ENCODE data around the gene KSR2.
"Not testable (repeated sequence)": the region's sequence is repeated elsewhere in the genome, so short reads cannot be mapped to it uniquely, and the experiment has no call there.

Gene KSR2

DNA sequence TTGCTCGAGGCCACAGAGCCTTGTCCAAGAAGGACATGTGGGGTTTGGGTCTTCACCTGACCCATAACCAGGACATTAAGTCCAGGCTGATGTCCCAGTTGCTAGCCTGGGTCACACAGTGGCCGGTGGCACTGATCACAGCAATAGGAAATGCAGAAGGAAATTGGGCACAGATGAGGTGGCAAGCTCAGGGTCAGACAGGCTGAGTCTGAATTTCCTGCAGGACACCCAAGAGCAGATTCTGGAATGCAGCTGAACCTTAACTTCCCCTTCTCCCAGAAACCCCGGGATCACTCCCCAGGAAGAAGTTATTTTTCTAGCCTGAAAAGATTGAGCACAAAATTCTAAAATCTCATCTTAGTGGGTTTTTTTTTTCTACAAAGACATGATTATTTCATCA is 199.9 kb downstream of the KSR2 start:
- no peak for DNase-seq (ENCODE audit: low read depth in 2 of 3, low spot score in 1 of 3)

DNA sequence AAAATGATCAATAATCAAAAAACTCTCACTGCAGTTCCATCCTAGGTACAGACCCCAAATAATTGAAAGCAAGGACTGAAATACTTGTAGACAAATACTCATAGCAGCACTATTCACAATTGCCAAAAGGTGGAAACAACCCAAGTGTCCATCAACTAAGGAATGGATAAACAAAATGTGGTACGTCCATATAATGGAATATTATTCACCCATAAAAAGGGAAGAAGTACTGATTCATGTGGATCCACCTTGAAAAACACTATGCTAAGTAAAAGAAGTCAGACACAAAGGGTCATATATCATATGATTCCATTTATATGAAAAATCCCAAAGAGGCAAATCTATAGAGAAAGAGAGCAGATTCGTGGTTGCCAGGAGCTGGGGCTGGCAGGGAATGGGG is 202.8 kb downstream of the KSR2 start:
- DNase-seq (ENCODE audit: low read depth in 2 of 3, low spot score in 1 of 3): no peak

DNA sequence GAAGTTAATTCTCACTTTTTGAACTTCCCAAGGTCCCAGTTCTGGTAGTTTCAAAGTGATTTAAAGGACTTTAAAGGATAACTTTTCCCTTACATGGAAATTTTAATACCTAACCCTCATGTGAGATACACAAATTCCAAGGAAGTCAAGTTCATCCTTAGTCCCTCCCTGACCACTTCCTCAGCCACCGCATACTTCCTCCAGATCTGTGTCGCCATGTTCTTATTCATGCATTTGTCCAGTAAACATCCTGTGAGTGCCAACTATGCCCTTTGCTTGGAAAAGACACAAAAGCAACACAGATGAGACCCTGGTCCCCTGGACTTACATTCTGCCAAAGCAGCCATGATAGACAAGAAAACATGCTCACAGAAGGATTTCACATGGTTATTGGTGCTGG is 206.6 kb downstream of the KSR2 start:
- DNase-seq (ENCODE audit: low read depth in 2 of 3, low spot score in 1 of 3): no peak

DNA sequence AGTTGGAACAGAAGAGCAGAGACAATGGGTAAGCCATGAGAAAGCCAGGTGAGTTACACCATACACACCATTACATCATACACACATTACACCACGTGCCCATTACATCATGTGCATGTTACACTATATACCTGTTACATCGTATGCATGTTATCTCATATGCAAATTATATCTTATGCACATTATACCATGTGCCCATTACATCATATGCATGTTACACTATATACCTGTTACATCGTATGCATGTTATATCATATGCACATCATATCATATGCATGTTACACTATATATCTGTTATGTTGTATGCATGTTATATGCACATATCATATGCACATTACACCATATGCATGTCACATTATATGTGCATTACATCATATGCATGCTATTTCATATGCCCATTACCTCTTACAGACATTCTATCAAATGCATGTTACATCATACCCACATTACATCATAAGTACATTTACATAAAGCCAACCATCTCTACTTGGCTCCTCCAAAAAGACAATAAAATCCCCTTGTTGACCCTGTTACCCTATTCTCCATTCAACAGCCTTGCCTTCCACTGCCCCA is 207.2 kb downstream of the KSR2 start:
- no peak for DNase-seq (ENCODE audit: low read depth in 2 of 3, low spot score in 1 of 3)

DNA sequence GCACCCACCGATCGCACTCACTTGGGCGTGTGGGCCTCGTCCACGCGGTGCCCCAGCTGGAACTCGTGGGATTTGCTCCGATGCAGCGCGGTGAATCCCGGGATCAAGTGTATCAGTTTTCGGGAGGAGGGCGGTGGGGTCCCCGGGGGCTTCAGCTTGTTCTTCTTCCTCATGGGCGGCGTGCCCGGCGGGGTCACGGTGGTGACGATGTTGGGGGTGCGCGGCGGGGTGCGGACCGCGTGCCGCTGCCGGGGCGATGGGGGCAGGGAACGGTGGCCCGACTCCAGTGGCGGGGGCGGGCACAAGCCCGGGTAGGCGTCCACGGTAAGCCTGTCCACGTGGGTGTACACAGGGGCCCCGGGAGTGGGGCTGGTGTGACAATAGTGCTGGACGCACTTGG is 207.8 kb downstream of the KSR2 start:
- no peak for DNase-seq (ENCODE audit: low read depth in 2 of 3, low spot score in 1 of 3)

DNA sequence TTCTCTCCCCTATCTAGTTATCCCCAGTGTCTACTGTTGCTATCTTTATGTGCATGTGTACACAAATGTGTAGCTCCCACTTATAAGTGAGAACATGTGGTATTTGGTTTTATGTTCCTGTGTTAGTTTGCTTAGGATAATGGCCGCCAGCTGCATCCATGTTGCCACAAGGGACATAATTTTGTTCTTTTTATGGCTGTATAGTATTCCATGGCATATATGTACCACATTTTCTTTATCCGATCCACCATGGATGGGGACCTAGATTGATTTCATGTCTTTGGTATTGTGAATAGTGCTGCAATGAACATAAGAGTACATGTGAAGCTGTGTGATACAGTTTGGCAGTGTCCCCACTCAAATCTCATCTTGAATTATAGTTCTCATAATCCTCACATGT is 218.1 kb downstream of the KSR2 start:
- no peak for DNase-seq (ENCODE audit: low read depth in 2 of 3, low spot score in 1 of 3)

DNA sequence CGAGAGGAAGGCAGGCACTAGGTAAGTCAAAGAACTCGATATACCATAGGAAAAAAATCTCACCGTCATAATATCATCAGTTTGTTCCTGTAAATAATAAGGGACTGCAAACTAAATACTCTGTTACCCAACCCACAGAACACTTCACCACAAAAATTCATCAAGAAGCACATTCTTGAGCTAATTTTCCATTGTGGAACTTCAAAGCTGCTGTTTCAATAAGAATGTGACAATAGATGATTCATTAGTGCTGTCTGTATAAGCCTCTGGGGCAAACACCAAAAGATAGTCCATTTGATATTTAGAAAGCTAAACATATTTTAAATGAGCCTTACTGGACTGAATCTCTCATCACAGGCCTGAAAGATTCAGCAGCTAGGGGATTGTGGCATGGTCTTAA is 219.4 kb downstream of the KSR2 start:
- DNase-seq (ENCODE audit: low read depth in 2 of 3, low spot score in 1 of 3): no peak

DNA sequence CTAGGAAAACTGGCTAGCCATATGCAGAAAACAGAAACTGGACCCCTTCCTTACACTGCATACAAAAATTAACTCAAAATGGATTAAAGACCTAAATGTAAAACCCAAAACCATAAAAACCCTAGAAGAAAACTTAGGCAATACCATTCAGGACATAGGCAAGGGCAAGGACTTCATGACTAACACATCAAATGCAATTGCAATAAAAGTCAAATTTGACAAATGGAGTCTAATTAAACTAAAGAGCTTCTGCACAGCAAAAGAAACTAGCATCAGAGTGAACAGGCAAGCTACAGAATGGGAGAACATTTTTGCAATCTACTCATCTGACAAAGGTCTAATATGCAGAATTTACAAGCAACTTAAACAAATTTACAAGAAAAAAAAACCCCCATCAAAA is 222.4 kb downstream of the KSR2 start:
- DNase-seq (ENCODE audit: low read depth in 2 of 3, low spot score in 1 of 3): not testable (repeated sequence)

DNA sequence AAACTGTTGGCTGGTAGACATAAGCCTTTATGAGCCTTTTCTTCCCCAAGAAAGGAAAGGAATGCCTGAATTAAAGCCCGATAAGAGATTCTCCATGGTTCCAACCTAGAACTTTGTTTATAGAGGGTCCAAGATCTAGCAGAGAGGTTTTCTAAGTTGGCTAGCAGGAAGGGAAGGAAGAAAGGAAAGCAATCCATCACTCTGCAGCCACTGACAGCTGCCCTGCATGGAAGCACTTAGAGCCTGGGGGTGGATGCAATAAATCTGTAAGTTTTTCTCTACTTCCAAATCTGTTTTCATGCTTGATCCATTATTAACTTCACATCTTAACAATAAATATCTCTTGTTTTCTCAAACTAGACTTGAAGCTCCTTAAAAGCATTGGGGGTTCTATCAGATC is 224.4 kb downstream of the KSR2 start:
- no peak for DNase-seq (ENCODE audit: low read depth in 2 of 3, low spot score in 1 of 3)

DNA sequence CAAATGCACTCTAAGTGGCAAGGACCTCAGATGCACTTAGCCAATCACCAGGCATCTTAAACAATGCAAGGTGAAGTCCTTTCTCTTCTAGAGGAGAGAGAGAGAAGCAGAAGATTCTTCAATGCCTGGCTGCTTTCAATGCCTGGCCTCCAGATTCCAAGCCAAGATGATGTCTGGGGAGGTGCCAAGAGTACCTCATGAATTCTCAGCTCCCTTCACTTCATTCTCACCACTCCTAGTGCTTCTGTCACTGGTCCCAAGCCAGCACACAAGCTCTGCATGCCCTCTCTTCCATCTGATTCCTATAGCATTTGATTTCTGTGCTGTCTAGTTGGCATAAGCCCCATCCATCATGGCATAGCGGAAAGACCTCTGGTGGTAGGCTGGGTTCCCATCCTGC is 225.0 kb downstream of the KSR2 start:
- DNase-seq (ENCODE audit: low read depth in 2 of 3, low spot score in 1 of 3): no peak

DNA sequence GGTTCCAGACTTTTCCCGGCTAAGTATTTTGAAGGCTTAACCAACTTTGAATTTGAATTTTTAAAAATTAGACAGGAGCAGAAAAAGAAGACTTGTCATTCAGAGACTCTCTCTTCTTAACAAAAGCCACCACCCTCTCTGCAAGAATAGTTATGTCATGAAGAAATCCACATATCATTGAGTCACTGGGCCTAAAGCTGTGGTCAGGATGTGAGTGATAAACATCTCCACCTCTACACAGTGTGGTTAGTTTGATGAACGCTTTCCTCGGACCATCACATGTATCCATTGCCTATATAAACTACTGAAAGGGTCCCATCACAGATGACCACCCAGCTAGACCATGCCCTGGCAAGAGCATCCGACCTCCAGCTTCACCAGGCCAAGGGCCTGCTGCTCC is 226.1 kb downstream of the KSR2 start:
- no peak for DNase-seq (ENCODE audit: low read depth in 2 of 3, low spot score in 1 of 3)

DNA sequence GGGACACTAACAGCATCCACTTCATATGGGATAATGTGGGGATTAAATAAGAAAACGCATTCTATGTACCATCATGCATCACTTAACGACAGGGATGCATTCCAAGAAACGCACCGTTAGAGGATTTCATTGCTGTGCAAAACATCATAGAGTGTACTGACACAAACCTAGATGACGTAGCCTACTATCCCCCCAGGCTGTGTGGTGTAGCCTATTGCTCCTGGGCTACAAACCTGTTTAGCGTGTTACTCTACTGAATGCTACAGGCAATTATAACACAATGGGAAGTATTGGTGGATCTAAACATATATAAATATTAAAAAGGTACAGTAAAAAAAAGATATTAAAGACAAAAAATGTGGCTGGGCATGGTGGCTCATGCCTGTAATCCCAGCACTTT is 230.6 kb downstream of the KSR2 start:
- DNase-seq (ENCODE audit: low read depth in 2 of 3, low spot score in 1 of 3): no peak

DNA sequence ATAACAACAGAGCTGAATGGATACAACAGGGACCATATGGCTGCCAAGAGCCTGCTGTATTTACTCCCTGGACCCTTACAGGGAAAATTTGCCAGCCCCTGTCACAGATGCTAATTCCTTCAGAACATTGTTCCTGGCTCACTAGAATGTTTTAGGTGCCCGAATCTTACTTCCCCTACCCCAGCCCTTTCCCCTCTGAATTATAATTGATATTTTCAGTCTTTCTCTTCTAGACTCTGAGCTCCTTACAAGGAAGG is 235.3 kb downstream of the KSR2 start:
- no peak for DNase-seq (ENCODE audit: low read depth in 2 of 3, low spot score in 1 of 3)

DNA sequence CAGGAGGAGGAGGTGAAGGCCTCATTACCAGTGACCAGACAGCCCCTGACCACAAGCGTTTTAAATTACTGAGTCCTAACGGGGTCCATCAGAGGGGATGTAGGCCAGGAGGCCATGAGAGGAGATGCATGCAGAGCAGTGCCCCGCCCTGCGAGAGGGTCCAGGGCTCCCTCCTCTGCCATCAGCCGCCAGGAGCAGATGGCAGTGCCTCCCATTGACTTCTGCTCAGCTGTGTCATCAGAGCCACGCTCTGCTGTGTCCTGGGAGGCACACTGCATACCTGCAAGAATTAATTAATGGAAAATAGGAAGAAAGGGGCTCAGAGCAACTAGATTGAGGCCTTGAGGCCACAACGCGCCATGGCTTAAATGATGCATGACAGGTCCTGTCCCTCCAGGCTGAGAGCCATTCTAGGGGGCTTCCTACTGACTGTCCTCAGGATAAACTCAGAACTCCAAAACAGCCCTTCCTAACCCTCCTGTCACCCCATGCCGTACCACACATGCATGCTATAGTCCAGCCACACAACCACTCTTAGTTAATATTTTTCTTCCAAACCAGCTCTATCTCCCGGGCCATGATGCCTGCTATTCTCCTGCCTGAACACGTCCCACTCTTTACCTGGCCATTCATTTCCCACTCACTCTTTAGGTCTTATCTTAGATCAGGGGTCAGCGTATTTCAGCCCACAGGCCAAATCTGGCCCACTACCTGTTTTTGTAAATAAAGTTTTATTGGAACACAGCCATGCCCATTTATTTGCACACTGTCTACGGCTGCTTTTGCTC is 235.8 kb downstream of the KSR2 start:
- DNase-seq (ENCODE audit: low read depth in 2 of 3, low spot score in 1 of 3): no peak

DNA sequence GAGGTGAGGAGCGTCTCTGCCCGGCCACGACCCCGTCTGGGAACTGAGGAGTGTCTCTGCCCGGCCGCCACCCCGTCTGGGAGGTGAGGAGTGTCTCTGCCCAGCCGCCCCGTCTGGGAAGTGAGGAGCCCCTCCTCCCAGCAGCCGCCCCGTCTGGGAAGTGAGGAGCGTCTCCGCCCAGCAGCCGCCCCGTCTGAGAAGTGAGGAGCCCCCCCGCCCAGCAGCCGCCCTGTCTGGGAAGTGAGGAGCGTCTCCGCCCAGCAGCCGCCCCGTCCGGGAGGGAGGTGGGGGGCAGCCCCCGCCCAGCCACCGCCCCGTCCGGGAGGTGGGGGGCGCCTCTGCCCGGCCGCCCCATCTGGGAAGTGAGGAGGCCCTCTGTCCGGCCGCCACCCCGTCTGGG is 237.7 kb downstream of the KSR2 start:
- not testable (repeated sequence) for DNase-seq (ENCODE audit: low read depth in 2 of 3, low spot score in 1 of 3)

DNA sequence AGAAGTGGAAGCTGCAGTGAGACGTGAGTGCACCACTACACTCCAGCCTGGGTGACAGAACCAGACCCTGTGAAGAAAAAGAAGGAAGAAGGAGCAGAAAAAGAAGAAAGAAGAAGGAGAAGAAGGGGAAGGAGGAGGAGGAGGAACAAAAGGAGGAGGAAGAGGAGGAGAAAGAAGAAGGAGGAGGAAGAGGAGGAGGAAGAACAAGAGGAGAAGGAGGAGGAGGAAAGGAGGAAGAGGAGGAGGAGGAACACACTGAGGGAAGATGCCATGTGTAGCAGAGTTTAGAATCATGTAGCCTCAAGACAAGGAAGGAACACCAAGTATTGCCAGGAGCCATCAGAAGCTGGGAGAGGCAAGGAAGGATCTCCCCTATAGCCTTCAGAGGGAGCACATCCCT is 241.5 kb downstream of the KSR2 start:
- DNase-seq (ENCODE audit: low read depth in 2 of 3, low spot score in 1 of 3): no peak

DNA sequence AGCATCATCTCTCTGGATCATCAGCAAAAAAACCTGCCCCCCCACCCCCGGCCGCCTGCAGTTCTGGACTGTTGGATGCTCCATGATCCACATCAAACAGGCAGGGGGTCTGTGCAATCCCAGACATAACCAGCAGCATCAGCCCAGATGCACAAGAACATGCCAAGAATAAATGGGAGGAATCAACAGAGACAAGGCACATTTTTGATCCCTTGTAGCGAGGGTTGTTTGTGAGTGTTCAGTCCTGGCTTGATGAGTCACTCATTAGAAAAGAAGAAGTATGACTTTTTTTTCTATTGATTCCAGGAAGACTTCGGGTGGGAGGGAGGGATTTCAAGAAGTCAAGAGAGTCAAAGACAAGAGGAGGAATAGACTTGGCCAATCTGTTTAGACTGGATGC is 244.2 kb downstream of the KSR2 start:
- no peak for DNase-seq (ENCODE audit: low read depth in 2 of 3, low spot score in 1 of 3)

DNA sequence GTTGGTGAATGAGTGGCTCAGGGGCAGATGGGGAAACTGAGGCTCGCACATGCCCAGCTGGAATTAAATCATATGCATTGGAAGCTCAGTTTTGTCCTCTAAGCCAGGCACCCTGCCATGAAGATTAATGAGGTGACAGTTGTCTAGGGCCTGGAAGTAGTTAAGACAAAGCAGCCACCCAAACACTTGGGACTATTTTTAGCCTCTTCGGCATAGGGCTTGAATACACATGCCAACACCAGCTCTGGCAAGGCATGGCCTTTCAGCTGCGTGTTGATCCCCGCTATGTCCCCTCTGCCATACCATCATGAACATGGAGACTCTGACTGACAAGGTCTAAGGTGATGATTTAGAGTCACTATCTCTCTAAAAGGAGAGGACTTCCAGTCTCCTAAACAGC is 250.2 kb downstream of the KSR2 start:
- no peak for DNase-seq (ENCODE audit: low read depth in 2 of 3, low spot score in 1 of 3)

DNA sequence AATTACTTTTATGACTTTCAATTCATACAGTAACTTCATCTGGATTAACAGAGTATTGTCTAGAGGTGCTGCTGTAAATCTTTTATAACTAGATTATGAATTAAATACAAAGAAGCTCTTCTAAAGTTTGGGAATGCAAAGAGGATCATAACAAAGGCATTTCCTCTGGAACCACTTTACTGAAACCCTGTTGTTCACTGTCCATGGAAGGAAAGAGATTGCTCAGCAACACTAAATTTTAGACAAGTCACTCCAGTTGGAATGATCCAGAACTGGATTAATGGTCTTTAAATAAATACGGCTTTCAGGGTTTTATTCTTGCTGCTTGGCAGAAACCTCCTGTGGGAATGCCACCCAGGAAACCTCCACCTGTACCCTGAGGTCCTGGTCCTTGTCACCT is 250.6 kb downstream of the KSR2 start:
- DNase-seq (ENCODE audit: low read depth in 2 of 3, low spot score in 1 of 3): no peak

DNA sequence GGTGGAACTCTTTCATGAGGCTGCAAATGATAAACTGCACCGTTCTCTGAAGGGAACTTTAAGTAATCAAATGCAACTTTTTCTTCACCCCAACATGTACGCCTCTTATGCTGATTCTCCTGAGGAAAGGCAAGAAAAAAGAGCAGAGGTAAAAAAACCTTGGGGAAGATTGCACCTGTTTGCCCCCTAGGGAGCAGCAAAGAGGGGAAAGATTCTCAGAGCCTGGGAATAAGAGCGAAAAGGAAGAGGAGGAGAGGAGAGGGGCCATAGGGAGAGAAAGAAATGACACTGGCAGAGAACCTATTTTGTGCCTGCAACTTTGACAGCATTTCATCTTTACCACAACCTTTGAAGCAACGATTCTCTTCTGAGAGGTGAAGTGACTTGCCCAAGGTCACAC is 254.6 kb downstream of the KSR2 start:
- no peak for DNase-seq (ENCODE audit: low read depth in 2 of 3, low spot score in 1 of 3)

DNA sequence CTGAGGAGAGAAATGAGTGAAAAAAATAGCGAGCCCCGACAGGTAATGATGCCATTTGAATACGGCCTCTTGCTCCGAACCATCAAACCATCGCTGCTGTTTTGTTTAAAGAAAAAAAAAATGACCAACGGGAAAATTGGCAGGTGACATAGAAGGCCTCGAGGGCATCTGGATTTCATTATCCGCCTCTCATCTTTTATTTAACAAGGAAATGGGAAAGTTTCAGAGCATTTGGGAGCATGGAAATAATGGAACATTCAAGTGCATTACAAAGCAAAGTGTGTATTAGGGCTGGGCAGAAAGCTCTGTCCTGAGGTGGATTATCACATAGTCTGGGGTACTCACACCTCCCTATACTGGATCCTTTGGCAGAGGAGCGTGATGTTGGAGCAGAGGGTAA is 258.7 kb downstream of the KSR2 start:
- DNase-seq (ENCODE audit: low read depth in 2 of 3, low spot score in 1 of 3): no peak

DNA sequence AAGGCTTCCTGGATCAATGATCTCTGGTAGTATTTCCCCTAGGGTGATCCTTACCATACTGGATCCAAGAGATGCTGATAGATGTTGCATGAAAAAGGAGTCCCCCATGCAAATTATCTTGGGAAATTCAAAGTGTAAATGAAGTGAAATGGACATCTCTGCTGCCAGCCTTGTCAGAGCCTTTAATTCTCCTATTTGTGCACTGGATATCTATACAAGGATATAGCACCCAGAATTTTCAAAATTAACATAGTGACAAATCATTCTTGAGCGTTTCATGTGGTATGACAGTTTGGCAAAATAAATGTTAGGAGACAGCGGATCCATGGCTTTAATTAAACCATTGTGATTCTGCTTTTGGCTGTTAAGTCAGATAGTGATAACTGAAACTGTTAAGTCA is 260.9 kb downstream of the KSR2 start:
- DNase-seq (ENCODE audit: low read depth in 2 of 3, low spot score in 1 of 3): no peak

DNA sequence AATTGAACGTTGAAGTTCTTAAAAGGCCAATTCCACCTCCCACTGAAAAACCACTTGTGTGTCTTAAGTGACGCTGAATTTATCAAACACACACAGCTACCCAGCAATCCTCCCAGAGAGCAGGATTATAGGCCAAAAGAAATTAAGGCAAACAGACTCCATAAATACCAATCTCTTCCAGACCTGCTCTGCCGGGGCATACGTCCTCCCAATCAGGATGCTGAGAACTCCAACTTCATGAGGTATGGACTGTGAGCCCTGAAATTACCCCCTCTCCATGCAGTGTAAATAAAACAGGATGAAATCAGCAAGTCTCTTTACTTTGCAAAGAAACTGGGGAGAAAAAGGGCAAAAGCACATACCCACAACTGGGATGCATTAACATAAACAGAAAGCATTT is 265.2 kb downstream of the KSR2 start:
- DNase-seq (ENCODE audit: low read depth in 2 of 3, low spot score in 1 of 3): no peak

DNA sequence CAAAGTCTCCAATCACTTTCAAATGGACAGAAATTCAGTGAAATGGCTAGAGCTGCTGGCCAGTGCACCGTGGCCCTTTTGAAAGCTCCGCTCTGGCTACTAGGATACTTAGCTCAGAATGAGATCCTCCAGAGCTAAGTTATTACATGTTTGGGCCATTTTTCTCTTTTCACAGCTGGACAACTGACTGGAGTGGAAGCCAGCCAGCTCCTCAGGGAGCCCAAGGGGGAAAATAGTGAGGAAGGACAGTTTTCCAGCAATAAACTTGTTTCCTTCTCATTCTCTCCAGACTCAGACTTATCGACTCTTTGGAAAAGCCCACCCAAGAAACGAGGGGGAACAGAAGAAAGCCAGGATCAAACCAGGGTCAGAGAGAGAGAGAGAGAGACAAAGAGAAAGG is 266.0 kb downstream of the KSR2 start:
- DNase-seq (ENCODE audit: low read depth in 2 of 3, low spot score in 1 of 3): no peak
